Mesothelial cell of epicardium (in vitro differentiated cells): ENCODE results near the gene NEDD9. TPM values are rescaled to one million over a fixed set of nuclear protein-coding genes. Genes with fewer than 3 reads are reported as not detected.
A peak's percentile ranks its signal among the peaks of the same experiment; 100 is the strongest.

ENCODE experiments used
- DNase-seq, 2 experiments: peaks; one replicate each; pipeline ENCODE4 v3.0.0; 2021; ENCODE audit warnings: low spot score in 2 of 2; ENCODE audit not compliant: unreplicated experiment in 2 of 2
- H3K27ac Mint-ChIP-seq: 2 replicates; pipeline ENCODE4 v1.8.0; 2021; ENCODE audit warnings: mixed read lengths
- H3K27me3 Mint-ChIP-seq: 2 replicates; pipeline ENCODE4 v1.8.0; 2021; ENCODE audit warnings: low read depth, mixed read lengths
- H3K36me3 Mint-ChIP-seq: 2 replicates; pipeline ENCODE4 v1.8.0; 2021; ENCODE audit warnings: mixed read lengths
- H3K4me1 Mint-ChIP-seq: 2 replicates; pipeline ENCODE4 v1.8.0; 2021; ENCODE audit warnings: mixed read lengths
- H3K4me3 Mint-ChIP-seq: 2 replicates; pipeline ENCODE4 v1.8.0; 2021; ENCODE audit warnings: mild to moderate bottlenecking, moderate library complexity, mixed read lengths
- H3K9me3 Mint-ChIP-seq: 2 replicates; pipeline ENCODE4 v1.8.0; 2021; ENCODE audit warnings: mixed read lengths
- total RNA-seq: library from RNA; stranded (reverse); gene quantifications from 3 replicates; pipeline ENCODE4 v1.2.1, GENCODE V29; 2021
- TF ChIP-seq, protein P1 (sequence below): fragments of 200-600 bp; sonication (generic); IDR thresholded peaks from one replicate; pipeline ENCODE4 v1.5.0; 2021; ENCODE audit warnings: antibody characterized with exemption; ENCODE audit not compliant: unreplicated experiment

Gene NEDD9
- total RNA-seq, 1 donor from 2014 or later = 28.6 TPM

- no peak overlapping the region for H3K4me3 Mint-ChIP-seq
- peaks cover 40% of the 10 kb centered on the region for H3K4me1 Mint-ChIP-seq
- H3K36me3 Mint-ChIP-seq = peaks cover 13% of the 10 kb centered on the region
- no peaks in the 10 kb centered on the region for H3K27me3 Mint-ChIP-seq
- TF ChIP-seq, protein P1, sequence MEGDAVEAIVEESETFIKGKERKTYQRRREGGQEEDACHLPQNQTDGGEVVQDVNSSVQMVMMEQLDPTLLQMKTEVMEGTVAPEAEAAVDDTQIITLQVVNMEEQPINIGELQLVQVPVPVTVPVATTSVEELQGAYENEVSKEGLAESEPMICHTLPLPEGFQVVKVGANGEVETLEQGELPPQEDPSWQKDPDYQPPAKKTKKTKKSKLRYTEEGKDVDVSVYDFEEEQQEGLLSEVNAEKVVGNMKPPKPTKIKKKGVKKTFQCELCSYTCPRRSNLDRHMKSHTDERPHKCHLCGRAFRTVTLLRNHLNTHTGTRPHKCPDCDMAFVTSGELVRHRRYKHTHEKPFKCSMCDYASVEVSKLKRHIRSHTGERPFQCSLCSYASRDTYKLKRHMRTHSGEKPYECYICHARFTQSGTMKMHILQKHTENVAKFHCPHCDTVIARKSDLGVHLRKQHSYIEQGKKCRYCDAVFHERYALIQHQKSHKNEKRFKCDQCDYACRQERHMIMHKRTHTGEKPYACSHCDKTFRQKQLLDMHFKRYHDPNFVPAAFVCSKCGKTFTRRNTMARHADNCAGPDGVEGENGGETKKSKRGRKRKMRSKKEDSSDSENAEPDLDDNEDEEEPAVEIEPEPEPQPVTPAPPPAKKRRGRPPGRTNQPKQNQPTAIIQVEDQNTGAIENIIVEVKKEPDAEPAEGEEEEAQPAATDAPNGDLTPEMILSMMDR = no peak
- H3K9me3 Mint-ChIP-seq = no peaks in the 10 kb centered on the region
- H3K27ac Mint-ChIP-seq = peak overlapping the region; percentile 64
- DNase-seq = no peak
Observed at GRCh38 chr6:11208267-11208666, 24.2 kb downstream of the NEDD9 start.

DNA sequence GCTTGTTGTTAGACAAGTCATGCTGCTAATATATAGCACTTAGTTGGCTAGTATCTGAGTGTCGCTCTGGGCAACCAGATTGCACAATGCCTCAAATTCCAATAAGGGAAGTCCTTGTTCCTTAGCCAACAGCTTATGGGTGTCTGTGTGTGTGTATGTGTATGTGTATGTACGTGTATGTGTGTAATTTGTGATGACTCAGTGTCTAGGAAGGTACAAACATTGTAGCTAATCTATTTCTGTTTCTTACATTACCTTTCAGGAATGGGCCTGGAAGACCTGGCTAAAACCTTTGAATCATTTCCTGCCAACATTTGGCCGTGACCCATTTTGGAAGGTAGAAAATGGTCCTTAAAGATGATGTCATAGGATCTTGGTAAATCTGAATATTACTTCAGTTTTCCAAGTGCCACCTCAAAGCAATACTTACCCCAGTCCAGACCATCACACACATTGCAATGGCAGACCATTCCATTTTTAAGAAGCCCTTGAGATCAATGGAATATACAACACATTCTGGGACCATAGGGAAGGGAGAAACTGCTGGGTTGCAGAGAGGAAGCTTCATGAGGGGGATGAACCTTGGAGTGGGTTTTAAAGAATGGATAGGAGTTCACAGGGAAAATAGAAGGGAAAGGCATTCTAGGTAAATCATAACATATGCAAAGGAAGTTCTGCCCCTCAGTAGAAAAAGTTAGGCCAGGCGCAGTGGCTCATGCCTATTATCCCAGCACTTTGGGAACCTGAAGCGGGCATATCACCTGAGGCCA is 25.1 kb downstream of the NEDD9 start:
- H3K27me3 Mint-ChIP-seq = no peaks in the 10 kb centered on the region
- DNase-seq = no peak
- peaks cover 44% of the 10 kb centered on the region for H3K4me1 Mint-ChIP-seq
- peaks cover 9% of the 10 kb centered on the region for H3K36me3 Mint-ChIP-seq
- H3K4me3 Mint-ChIP-seq = no peak overlapping the region
- H3K9me3 Mint-ChIP-seq = no peaks in the 10 kb centered on the region
- TF ChIP-seq, protein P1 = no peak
- peak overlapping the region; percentile 85 for H3K27ac Mint-ChIP-seq

GRCh38 chr6:11206576-11206975 is 25.9 kb downstream of the NEDD9 start:
- peak overlapping the region; percentile 85 for H3K27ac Mint-ChIP-seq
- no peaks in the 10 kb centered on the region for H3K9me3 Mint-ChIP-seq
- TF ChIP-seq, protein P1 = no peak
- no peaks in the 10 kb centered on the region for H3K27me3 Mint-ChIP-seq
- H3K36me3 Mint-ChIP-seq = peaks cover 7% of the 10 kb centered on the region
- peaks cover 43% of the 10 kb centered on the region for H3K4me1 Mint-ChIP-seq
- no peak for DNase-seq
- H3K4me3 Mint-ChIP-seq = no peak overlapping the region

GRCh38 chr6:11204794-11205366 is 27.6 kb downstream of the NEDD9 start:
- Mint-ChIP-seq H3K36me3 (peaks cover 14% of the 10 kb centered on the region), H3K4me1 (peaks cover 36% of the 10 kb centered on the region), H3K4me3 (no peak overlapping the region), H3K27ac (peak overlapping the region; percentile 59), H3K9me3 (no peaks in the 10 kb centered on the region), H3K27me3 (no peaks in the 10 kb centered on the region)
- TF ChIP-seq, protein P1 = no peak
- no peak for DNase-seq

DNA sequence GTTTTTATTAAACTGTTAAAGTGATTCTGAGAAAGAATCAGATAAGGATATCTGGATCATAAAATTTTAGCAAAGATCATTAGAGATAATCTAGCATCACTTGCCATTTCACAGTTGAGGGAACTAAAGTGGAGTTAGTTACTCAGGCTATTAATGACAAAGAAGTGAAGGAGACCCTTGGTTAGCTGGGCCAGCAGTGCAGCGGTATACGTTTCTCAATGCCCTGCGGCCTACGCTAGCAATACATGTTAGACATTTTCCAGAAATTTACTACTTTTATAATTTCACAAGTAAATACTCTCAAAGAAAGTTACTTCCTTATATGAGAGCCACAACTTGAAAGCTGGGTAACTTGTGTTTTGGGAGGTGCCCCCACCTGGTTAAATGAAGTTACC is 28.5 kb downstream of the NEDD9 start:
- H3K27ac Mint-ChIP-seq = no peak overlapping the region

More for the DNA sequence above, 28.5 kb downstream of the NEDD9 start:
- H3K4me3 Mint-ChIP-seq = no peak overlapping the region
- no peaks in the 10 kb centered on the region for H3K9me3 Mint-ChIP-seq
- no peaks in the 10 kb centered on the region for H3K27me3 Mint-ChIP-seq
- peaks cover 18% of the 10 kb centered on the region for H3K36me3 Mint-ChIP-seq
- no peak for DNase-seq
- TF ChIP-seq, protein P1 = no peak
- peaks cover 34% of the 10 kb centered on the region for H3K4me1 Mint-ChIP-seq
